Effector CD8-positive, alpha-beta T cell (primary cell): ENCODE results near the gene PSMC3.

Experiments
- DNase-seq: peaks from one replicate; lab custom pipeline; 2025; lab: John Stamatoyannopoulos, UW

The PSMC3 gene

DNA sequence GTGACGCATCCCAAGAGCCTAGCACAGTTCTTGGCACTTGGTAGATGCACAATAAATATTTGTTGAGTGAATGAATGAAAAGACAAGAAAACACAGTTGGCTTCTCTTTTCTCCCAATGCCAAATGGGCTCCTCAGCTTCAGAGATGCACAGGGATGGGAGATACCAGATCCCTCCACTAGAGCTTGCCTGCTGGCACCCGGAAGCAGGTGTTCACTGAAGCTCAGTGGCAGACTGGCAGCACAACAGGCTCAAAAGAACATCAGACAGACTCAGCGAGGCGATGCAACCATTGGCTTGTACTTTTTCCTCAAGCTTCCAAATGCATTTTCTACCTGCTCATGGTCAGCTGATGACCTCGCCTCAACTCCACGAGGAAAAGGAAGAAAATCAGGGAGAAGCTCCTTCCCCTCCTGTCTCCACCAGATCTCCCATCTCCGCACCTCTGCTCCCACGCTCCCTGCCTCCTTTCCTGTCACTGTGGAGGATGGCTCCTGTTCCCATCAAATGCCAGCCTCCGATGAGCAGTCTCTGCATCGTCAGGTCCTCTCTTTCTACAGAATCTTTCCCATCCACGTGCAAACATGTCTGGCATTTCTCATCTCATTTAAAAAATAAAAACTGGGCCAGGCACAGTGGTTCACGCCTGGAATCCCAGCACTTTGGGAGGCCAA, 16.9 kb upstream of the PSMC3 start:
- no peak for DNase-seq

GRCh38 chr11:47442514-47442913, 16.3 kb upstream of the PSMC3 start:
- no peak for DNase-seq

GRCh38 chr11:47441421-47441820, 15.2 kb upstream of the PSMC3 start:
- DNase-seq, result no peak

DNA sequence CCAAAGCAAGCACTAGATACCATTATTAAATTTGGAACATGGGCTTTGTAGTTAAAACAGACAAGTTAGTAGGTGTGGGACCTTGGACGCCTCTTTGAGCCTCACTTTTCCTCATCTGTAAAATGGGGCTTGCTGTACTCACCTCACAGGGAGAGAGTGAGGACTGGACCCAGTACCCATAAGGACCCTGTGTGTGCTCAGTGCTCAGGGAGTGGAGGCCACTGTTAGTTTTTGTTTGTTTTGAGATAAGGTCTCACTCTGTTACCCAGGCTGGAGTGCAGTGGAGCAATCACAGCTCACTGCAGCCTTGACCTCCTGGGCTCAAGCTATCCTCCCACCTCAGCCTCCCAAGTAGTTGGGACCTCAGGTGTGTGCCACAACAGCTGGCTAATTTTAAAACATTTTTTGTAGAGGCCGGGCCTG, 13.8 kb upstream of the PSMC3 start:
- no peak for DNase-seq

GRCh38 chr11:47438721-47439120, 12.5 kb upstream of the PSMC3 start:
- no peak for DNase-seq

DNA sequence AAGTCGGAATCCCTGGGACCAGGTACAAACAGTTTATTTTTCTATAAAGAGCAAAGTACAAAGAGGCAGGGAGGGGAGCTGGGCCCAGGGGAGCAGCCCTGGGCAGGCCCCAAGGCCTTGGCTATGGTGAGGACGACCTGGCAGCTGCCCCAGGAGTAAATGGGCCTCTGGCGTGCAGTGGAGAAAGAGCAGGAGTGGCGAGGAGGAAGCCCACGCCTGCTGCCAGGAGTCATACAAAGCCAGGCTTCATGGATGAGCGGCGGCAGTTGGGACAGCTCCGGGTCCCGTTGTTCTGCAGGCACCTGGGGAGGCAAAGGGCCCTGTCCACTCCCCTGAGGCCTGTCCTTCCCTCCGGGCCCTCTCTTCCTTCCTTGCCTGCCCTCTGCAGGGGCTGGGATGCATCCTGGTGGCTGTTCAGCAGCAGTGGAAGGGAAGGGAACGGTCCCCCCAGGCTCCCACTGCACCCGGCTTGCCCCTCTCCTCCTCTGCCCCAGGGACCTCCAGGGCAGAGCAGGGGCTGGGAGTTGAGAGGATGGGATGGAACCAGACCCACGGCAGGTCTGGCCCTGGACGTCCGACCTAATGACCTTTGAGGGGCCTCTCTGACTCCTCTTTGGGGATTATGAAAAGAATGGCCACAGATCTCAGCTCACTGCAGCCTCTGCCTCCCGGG, 11.6 kb upstream of the PSMC3 start:
- DNase-seq, result no peak

DNA sequence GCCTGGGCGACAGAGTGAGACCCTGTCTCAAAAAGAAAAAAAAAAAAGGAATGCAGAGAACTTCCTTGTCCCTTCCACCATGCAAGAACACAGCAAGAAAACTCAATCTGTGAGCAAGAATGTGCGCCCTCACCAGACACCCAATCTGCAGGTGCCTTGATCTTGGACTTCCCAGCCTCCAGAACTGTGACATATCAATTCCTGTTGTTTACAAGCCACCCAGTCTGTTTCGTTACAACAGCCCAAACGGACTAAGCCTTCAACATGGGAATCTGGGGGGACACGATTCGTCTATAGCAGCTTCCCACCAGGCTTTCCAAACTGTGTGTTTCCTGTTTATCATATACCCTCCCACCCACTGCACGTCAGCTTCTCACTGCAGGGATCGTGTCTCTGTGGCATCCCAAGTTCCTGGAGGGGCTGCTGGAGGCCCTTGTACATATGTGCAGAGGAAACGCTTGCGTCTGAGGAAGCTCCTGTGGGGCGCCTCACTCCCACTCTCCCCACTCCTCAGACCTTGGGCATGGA, 11.0 kb upstream of the PSMC3 start:
- DNase-seq, result no peak

DNA sequence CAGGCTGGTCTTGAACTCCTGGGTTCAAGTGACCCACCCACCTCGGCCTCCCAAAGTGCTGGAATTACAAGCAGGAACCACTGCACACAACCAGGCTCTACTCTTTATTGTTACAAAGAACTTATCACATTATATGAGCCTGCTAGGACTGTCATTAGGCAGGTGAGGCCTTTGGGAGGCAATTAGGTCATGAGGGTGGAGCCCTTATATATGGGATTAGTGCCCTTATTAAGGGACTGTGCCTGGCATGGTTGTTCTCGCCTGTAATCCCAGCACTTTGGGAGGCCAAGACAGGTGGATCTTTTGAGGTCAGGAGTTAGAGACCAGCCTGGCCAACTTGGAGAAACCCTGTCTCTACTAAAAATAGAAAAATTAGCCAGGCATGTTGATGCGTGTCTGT, 10.5 kb upstream of the PSMC3 start:
- no peak for DNase-seq

DNA sequence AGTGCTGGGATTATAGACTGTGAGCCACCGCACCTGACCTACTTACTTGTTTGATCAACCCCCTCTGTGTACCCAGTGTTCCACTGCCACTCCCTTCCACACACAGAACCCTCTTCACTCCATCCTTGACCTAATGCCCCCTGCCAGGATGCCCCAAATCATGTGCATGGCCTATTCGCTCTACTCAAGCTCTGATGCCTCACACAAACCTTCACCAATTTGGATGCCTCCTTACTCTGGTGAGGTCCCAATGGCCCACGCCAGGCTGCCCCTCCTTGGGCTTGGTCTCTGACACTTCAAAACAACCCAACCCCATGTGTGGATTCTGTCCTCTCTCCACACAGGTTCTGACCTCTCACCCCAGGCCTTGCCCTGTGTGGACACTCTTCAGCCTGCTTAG, 9.4 kb upstream of the PSMC3 start:
- DNase-seq, result no peak

GRCh38 chr11:47434011-47434786, 8.0 kb upstream of the PSMC3 start:
- DNase-seq, result no peak

DNA sequence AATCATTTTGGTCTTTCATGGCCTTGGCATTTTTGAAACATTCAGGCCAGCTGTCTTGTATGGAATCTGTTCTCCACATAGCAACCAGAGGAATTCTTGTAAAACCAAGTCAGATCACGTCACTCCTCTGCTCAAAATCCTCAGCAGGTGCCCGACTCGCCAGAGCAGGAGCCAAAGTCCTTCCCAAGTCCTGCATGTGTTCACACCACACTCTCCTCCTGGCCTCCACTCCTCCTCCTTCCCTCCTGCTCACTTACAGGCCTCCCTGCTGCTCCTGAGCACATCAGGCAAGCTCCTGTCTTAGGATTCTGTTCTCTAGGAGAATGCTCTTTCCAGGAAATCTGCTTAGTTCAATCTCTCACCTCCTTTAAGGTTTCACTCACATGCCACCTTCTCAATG, 6.9 kb upstream of the PSMC3 start:
- no peak for DNase-seq

GRCh38 chr11:47431356-47432083, 5.3 kb upstream of the PSMC3 start:
- no peak for DNase-seq

DNA sequence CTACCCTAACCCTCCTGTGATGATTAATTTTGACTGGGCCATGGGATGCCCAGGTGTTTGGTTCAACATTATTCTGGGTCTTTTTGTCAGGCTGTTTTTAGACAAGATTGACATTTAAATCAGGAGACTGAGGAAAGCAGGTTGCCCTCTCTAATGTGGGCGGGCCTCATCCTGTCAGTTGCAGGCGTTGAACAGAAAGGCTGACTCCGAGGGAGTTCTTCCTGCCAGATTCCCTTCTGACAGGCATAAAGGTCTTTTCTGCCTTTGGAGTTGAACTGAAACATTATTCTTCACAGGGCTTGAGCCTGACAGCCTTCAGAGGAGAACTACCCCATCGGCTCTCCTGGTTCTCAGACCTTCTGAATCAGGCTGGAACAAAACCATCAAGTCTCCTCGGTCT, 4.3 kb upstream of the PSMC3 start:
- DNase-seq, result no peak

GRCh38 chr11:47425611-47426010, 628 bp downstream of the PSMC3 start:
- DNase-seq, result no peak

GRCh38 chr11:47418454-47419259, 7.6 kb downstream of the PSMC3 start:
- no peak for DNase-seq

- no peak for DNase-seq
Measured at GRCh38 chr11:47417712-47418111, 8.5 kb downstream of the PSMC3 start.

GRCh38 chr11:47415949-47416472, 10.2 kb downstream of the PSMC3 start:
- no peak for DNase-seq

- DNase-seq, result no peak
Measured at GRCh38 chr11:47415091-47415854, 11.0 kb downstream of the PSMC3 start.

GRCh38 chr11:47414685-47415070, 11.6 kb downstream of the PSMC3 start:
- DNase-seq, result no peak
